ENCODE data around the gene HBG2.

DNA sequence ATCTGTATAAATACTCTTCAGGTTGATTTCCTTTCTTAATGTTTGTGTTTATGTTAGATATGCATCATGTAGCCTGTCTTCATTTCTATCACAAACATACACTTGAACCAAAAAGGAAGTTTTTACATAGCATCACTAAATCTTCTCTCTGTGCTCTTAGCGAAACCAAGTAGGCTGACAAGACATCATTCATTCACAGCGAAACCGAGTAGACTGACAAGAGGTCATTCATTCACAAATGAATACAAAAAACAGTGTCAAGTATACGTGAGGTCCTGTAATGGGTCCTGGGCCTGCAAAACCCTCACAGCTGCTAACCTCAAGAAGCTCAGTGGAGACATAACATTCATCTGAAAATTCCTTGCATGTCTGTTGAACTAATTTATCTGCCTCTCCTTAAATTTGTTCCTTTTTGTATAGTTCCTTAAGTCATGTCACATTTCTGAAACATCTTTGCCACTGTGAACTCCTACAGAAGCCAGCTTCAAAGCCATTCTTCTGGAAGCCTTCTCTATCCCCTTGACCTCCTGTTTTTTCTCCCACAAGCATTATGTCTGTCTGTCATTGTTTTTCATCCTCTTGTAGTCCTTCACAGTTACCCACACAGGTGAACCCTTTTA, 25.0 kb upstream of the HBG2 start:
- TF ChIP-seq, protein P1, sequence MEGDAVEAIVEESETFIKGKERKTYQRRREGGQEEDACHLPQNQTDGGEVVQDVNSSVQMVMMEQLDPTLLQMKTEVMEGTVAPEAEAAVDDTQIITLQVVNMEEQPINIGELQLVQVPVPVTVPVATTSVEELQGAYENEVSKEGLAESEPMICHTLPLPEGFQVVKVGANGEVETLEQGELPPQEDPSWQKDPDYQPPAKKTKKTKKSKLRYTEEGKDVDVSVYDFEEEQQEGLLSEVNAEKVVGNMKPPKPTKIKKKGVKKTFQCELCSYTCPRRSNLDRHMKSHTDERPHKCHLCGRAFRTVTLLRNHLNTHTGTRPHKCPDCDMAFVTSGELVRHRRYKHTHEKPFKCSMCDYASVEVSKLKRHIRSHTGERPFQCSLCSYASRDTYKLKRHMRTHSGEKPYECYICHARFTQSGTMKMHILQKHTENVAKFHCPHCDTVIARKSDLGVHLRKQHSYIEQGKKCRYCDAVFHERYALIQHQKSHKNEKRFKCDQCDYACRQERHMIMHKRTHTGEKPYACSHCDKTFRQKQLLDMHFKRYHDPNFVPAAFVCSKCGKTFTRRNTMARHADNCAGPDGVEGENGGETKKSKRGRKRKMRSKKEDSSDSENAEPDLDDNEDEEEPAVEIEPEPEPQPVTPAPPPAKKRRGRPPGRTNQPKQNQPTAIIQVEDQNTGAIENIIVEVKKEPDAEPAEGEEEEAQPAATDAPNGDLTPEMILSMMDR (IDR thresholded peaks at IDR 0.05 in 4 of 5, conservative IDR thresholded peaks at IDR 0.05 in 1 of 5): no peak
- TF ChIP-seq POLR2A (IDR thresholded peaks at IDR 0.05): no peak
